A549 treated with dexamethasone at 1 μM for 4 hours (cell line): ENCODE results near the gene IRGM. TPM values are rescaled to one million over a fixed set of nuclear protein-coding genes. Genes with fewer than 3 reads are reported as not detected.

Source experiments
- total RNA-seq: library from RNA; stranded (reverse); fragments of 200-300 nt; extraction: Qiagen RNA extraction; gene quantifications from 5 replicates; pipeline ENCODE4 v1.2.3, GENCODE V29; 2022

Gene IRGM, protein sequence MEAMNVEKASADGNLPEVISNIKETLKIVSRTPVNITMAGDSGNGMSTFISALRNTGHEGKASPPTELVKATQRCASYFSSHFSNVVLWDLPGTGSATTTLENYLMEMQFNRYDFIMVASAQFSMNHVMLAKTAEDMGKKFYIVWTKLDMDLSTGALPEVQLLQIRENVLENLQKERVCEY
- total RNA-seq, result 0.07 to 0.14 TPM (median 0.09 TPM) in 4 of 5 replicates, not detected in the other

DNA sequence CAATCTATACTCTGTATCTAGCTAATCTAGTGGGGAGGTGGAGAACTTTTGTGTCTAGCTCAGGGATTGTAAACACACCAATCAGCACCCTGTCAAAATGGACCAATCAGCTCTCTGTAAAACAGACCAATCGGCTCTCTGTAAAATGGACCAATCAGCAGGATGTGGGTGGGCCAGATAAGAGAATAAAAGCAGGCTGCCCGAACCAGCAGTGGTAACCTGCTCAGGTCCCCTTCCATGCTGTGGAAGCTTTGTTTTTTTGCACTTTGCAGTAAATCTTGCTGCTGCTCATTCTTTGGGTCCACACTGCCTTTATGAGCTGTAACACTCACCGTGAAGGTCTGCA lies at the start of gene IRGM:
TSS of gene IRGM (plus strand) at position 214 of the 346 bp plus-strand sequence. CDS start 1,603 bp downstream, outside the sequence.

Other genes with a start within 250 kb of the IRGM start
- 17.3 to 29.5 TPM (median 26.7 TPM) in 5 replicates for gene SYNPO, start 205.9 kb upstream of the IRGM start, total RNA-seq
- gene MYOZ3, start 185.3 kb upstream of the IRGM start, total RNA-seq, result 0.02 to 0.18 TPM (median 0.09 TPM) in 4 of 5 replicates, not detected in the other
- gene RBM22, start 145.5 kb upstream of the IRGM start, total RNA-seq, result 45.7 to 53.3 TPM (median 50.9 TPM) in 5 replicates
- 16.6 to 24.2 TPM (median 20.5 TPM) in 5 replicates for gene DCTN4, start 87.5 kb upstream of the IRGM start, total RNA-seq
- gene SMIM3, start 67.8 kb upstream of the IRGM start, total RNA-seq, result 18.6 to 26.2 TPM (median 19.6 TPM) in 5 replicates
- 2.4 to 2.7 TPM (median 2.5 TPM) in 5 replicates for gene ZNF300, start 58.5 kb downstream of the IRGM start, total RNA-seq
- 16.7 to 20.3 TPM (median 17.5 TPM) in 5 replicates for gene GPX3, start 174.1 kb downstream of the IRGM start, total RNA-seq
- 144 to 185 TPM (median 171 TPM) in 5 replicates for gene TNIP1, start 234.5 kb downstream of the IRGM start, total RNA-seq